ENCODE data around the gene IGF1.

DNA sequence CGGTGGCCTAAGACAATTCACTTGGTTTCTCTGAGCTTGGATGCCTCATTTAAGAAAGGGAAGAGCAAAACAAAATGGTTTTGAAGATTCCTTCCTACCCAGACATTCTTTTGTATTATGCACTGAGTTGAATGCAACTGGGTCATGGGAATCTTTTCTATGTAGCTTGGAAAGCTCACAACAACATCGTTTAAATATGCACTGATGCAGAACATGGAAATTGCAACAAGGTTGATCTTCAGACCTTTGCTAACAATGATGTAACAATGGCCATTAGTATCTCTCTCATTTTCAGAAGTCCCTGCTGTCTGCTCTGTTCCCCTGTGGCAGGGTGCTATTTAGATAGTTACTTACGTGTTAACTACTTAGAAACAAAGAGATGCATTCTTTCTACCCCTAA is 30.1 kb upstream of the IGF1 start:
- TF ChIP-seq, protein P1, sequence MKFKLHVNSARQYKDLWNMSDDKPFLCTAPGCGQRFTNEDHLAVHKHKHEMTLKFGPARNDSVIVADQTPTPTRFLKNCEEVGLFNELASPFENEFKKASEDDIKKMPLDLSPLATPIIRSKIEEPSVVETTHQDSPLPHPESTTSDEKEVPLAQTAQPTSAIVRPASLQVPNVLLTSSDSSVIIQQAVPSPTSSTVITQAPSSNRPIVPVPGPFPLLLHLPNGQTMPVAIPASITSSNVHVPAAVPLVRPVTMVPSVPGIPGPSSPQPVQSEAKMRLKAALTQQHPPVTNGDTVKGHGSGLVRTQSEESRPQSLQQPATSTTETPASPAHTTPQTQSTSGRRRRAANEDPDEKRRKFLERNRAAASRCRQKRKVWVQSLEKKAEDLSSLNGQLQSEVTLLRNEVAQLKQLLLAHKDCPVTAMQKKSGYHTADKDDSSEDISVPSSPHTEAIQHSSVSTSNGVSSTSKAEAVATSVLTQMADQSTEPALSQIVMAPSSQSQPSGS (CRISPR knock-in tag; IDR thresholded peaks at IDR 0.05; ENCODE audit: borderline replicate concordance, low read depth), result no peak
- TF ChIP-seq, protein P2, sequence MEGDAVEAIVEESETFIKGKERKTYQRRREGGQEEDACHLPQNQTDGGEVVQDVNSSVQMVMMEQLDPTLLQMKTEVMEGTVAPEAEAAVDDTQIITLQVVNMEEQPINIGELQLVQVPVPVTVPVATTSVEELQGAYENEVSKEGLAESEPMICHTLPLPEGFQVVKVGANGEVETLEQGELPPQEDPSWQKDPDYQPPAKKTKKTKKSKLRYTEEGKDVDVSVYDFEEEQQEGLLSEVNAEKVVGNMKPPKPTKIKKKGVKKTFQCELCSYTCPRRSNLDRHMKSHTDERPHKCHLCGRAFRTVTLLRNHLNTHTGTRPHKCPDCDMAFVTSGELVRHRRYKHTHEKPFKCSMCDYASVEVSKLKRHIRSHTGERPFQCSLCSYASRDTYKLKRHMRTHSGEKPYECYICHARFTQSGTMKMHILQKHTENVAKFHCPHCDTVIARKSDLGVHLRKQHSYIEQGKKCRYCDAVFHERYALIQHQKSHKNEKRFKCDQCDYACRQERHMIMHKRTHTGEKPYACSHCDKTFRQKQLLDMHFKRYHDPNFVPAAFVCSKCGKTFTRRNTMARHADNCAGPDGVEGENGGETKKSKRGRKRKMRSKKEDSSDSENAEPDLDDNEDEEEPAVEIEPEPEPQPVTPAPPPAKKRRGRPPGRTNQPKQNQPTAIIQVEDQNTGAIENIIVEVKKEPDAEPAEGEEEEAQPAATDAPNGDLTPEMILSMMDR (IDR thresholded peaks at IDR 0.05), result no peak
- TF ChIP-seq, protein P3, sequence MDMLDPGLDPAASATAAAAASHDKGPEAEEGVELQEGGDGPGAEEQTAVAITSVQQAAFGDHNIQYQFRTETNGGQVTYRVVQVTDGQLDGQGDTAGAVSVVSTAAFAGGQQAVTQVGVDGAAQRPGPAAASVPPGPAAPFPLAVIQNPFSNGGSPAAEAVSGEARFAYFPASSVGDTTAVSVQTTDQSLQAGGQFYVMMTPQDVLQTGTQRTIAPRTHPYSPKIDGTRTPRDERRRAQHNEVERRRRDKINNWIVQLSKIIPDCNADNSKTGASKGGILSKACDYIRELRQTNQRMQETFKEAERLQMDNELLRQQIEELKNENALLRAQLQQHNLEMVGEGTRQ (CRISPR knock-in tag; IDR thresholded peaks at IDR 0.05), result no peak
- TF ChIP-seq, protein P4, sequence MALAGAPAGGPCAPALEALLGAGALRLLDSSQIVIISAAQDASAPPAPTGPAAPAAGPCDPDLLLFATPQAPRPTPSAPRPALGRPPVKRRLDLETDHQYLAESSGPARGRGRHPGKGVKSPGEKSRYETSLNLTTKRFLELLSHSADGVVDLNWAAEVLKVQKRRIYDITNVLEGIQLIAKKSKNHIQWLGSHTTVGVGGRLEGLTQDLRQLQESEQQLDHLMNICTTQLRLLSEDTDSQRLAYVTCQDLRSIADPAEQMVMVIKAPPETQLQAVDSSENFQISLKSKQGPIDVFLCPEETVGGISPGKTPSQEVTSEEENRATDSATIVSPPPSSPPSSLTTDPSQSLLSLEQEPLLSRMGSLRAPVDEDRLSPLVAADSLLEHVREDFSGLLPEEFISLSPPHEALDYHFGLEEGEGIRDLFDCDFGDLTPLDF (CRISPR knock-in tag; IDR thresholded peaks at IDR 0.05), result no peak
- TF ChIP-seq ATF1 (CRISPR knock-in tag; IDR thresholded peaks at IDR 0.05), result no peak
- TF ChIP-seq ZNF232 (CRISPR knock-in tag; IDR thresholded peaks at IDR 0.05), result no peak
- TF ChIP-seq, protein P5, sequence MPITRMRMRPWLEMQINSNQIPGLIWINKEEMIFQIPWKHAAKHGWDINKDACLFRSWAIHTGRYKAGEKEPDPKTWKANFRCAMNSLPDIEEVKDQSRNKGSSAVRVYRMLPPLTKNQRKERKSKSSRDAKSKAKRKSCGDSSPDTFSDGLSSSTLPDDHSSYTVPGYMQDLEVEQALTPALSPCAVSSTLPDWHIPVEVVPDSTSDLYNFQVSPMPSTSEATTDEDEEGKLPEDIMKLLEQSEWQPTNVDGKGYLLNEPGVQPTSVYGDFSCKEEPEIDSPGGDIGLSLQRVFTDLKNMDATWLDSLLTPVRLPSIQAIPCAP (CRISPR knock-in tag; IDR thresholded peaks at IDR 0.05), result no peak
- no peak for TF ChIP-seq CREB1 (CRISPR knock-in tag; IDR thresholded peaks at IDR 0.05)
- TF ChIP-seq ELF4 (CRISPR knock-in tag; IDR thresholded peaks at IDR 0.05; ENCODE audit: low read depth), result no peak
- TF ChIP-seq, protein P6, sequence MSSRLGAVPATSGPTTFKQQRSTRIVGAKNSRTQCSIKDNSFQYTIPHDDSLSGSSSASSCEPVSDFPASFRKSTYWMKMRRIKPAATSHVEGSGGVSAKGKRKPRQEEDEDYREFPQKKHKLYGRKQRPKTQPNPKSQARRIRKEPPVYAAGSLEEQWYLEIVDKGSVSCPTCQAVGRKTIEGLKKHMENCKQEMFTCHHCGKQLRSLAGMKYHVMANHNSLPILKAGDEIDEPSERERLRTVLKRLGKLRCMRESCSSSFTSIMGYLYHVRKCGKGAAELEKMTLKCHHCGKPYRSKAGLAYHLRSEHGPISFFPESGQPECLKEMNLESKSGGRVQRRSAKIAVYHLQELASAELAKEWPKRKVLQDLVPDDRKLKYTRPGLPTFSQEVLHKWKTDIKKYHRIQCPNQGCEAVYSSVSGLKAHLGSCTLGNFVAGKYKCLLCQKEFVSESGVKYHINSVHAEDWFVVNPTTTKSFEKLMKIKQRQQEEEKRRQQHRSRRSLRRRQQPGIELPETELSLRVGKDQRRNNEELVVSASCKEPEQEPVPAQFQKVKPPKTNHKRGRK (CRISPR knock-in tag; IDR thresholded peaks at IDR 0.05; ENCODE audit: borderline replicate concordance), result no peak
- TF ChIP-seq GABPB1 (CRISPR knock-in tag; IDR thresholded peaks at IDR 0.05), result no peak
- TF ChIP-seq NFYB (CRISPR knock-in tag; conservative IDR thresholded peaks at IDR 0.05; ENCODE audit: low read depth), result no peak
- TF ChIP-seq SMAD3 (CRISPR knock-in tag; IDR thresholded peaks at IDR 0.05; ENCODE audit: borderline replicate concordance), result no peak

Measured in WTC11 (cell line).